GM19397 (cell line): ENCODE measurements around the gene TRIM3.
"Not testable (repeated sequence)": the region's sequence is repeated elsewhere in the genome, so short reads cannot be mapped to it uniquely, and the experiment has no call there.

ENCODE experiments used
- ATAC-seq: cut with Tn5 transposase; IDR thresholded peaks from one replicate; pipeline ENCODE4 v1.9.1; 2021; ENCODE audit warnings: mild to moderate bottlenecking, moderate library complexity; ENCODE audit not compliant: unreplicated experiment

Gene TRIM3

DNA sequence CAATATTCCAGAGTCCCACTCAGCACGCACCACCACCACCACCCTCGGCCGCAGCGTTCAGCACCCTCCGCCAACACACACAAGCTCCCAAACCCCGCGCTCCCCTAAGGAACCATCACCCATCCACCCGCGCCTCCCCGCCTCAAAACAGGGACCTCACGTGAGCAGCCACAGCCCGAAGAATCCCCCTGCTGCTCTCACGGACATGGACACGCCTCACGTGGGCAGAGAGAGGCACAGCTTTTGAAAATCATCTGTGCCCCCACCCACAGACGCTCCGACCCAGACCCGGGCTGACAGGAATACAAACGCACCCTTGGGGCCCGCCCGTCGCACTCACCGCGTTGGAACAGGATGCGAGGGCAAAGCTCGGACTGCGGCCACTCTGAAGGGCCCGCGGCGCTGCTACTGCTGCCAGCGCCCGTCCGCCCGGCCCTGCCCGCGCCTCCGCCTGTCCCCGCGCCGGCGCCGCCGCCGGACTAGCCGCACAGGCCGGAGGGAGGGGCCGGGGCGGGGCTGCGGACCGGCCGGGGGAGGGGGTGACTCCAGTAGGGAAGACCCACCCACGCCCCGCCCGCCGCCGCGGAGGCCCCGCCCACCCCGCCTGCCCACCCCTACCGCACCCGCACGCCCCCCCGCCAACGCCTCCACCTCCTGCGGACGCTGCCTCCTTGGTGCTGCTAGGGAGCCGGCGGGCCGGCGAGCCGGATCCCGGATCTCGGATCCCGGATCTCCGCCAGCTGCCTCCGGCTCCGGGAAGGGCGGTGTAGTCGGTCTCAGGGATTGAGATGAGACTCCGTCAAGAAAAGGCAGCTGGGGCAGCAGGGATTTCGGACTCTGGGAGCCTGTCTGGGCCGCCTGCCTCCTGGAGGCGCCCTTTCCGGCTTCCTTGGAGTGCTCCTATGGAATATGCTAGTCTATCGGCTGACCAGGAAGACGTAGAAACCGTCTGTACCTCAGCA, at the start of gene TRIM3:
Gene TRIM3, minus strand, starts transcription at position 491 of the 962 bp plus-strand sequence. CDS start 8,246 bp downstream, outside the sequence.
- peak; percentile 81 for ATAC-seq

DNA sequence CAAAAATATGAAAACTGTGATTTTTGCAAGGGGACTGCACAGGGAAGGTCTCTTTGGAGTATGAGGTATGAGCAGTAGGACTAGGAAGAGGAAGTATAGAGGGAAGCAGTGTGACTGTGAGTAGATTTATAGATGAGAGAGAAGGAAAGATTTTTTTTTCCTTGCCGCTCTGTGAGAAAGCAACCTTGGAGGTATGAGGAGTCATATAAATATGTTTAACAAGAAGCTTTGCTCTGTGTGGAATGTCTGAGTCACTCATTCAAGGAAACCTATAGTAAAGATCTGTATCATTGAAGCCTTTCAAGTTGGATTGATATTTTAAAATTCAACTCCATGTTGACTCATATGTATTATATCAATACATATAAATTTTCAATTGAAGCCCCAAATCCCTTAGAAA, 49.5 kb upstream of the TRIM3 start:
- no peak for ATAC-seq

DNA sequence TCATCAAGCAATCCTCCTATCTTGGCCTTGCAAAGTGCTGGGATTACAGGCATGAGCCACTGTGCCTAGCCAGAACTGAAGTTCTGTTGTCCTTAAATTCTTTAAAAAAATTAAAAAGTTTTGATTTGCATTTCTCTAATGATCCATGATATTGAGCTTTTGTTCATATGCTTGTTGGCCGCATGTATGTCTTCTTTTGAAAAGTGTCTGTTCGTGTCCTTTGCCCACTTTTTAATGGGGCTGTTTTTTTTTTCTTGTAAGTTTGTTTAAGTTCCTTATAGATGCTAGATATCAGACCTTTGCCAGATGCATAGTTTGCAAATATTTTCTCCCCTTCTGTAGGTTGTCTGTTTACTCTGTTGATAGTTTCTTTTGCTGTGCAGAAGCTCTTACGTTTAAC, 48.2 kb upstream of the TRIM3 start:
- ATAC-seq = not testable (repeated sequence)

DNA sequence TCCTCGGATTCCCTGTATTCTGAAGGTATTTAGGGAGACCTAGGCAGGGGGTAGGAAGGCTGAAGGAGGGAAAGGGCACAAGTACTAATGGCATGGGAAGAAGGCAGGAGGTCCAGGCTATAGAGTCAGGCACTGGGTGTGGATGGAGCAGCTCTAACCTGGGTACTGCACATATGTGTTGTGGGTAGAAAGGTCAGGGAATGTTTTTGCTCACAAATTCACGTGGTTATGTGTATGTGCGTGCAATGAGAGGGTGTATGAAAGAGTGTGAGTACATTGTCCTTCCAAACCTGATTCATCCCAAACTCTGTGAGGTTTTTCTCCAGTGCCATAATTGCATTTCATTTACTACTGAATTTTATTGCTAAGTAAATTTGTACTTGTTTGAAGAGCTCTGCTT, 46.5 kb upstream of the TRIM3 start:
- ATAC-seq = no peak

DNA sequence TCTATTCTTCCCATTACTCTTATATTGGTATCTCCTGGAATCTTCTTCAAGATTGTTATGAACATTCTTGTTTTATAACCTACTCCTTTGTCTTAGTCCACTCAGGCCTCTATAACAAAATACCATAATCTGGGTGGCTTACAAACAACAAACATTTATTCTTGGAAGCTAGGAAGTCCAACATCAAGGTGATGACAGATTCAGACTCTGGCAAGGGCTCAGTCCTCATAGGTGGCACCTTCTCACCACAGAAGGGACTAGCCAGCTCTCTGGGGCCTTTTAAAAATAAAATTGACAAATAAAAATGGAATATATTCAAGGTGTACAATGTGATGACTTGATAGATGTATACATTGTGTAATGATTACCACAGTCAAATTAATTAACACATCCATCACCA, 43.1 kb upstream of the TRIM3 start:
- ATAC-seq = no peak

DNA sequence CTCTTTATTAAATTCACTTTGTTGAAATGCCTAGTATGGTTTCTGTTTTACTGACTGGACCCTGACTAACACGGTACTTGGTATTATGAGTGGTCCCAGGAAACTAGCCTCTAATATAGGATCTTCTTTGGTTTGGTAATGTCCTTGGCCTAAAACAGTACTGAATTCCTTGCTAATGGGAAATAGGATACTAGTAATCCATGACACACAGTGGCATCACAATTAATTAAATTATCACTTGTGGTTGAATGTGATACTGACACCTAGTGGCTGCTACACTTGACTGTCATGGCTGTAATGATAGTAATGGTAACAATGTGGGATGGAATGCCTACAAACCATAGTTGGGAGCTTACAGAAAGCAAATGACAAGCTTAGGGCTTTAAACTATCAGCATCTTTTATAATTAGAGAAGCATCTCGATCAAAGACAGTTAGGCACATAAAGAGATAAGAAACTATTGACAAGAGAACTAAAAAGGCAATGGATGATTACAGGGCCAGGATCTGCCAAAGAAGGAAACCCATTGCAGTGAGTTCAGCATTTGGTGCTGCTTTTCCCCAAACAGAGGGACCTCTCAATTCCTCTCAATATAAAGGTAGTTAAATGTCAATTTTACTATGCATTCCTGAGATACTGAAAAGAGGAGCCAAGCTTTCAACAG, 32.0 kb upstream of the TRIM3 start:
- peak; percentile 55 for ATAC-seq

DNA sequence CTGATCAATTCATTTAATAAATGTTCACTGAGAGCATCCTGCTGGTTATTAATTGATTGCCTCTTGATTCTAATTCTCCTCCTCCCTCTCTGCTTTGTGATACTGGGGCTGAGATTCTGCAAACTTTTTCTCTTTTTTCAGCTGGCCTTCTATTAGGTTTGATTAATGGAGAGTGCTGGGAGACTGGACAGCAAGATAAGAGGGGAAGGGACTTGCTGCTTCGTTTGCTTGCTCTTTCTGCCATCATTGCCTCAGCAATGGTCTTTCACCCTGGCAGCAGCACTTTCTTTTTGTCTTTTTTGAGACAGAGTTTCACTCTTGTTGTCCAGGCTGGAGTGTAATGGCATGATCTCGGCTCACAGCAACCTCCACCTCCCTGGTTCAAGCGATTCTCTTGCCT, 30.4 kb upstream of the TRIM3 start:
- ATAC-seq = no peak

DNA sequence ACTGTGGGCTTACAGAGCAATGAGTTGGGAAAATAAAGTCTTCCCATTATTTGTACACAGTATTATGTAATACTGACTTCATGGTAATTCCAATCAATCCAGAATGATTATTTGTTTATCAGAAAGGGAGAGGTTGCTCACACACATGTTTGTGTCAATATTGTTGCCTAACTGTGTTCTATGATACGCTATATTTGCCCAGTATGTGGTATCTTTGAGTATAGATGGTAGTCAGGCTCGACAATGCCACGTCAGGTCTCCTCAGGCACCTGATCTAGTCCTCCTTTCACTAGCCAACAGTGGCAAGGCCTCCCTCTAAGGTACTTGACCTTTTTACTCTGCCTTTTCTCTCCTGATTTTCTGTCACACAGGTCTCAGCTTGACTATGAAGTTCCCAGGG, 28.6 kb upstream of the TRIM3 start:
- ATAC-seq = no peak

DNA sequence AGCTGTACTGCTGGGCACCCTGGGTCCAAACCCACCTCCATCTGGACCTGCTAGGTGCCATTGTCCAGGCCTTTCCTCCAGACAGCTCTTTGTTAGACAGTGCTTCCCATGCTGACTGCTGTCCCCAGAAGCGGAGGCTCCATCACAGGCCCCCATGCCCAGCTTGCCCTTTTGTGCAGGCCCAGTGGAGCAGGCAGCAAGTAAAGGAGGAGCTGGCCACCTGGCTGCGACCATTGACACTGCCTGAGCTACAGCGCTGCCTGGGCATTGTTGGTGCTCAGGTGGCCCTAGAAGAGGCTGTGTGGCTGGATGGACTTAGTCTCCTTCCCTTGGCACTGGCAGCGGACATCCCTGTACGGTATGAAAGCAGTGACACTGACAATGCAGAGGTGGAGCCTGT, 24.8 kb upstream of the TRIM3 start:
- ATAC-seq = no peak

DNA sequence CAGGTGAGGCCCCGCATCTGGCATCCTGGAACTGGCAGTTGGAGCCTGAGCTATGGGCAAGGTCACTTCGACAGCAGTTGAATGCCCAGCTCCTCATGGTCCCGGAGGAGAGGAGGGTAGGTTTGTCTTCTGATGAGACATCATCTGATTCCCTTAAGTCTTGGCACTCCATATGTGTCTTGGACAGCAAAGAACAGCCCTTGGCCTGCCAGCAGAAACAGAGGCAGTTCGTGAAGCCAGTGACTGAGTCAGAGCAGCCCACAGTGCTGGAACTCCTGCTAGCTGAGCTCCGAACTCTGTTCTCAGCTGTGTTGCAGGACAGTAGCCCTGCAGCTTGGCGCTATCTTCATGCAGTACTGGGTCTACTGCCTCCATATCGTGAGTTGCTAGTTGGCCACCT, 24.4 kb upstream of the TRIM3 start:
- ATAC-seq = no peak

DNA sequence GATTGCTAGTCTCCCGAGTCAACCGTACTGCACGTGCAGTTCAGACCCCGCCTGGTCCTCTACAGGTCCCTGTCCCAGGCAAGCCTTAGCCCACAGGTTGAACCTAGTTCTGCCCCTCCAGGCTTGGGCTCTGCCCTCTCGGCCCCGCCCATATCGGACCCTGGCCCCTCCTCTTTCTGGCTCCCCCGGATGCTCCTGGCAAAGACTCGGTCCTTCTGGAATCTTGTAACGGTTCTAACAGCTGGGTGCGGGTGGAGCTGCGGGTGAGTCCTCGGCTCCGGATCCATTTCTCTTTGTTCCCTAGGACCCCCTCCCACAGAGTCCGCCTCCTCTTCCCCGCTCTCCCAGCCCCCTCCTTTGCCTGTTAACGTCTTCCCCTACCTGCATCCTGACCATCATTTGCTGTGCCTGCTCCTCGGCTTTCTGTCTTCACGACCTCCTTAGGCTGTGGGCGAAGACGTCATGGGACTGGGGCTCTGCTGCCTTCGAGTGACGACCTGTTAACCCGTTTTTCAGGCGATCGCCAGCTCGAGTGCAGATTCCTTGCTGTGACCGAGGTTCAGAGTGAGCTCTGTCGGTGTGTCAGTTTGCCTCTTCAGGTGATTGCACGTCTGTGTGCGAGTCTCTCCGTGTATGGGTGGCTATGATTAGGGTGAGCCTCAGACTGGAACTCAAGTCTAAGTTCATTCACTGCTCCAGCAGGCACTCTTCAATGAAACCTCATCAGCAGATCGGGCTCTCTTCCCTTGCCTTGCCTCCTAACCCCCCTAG, 23.5 kb upstream of the TRIM3 start, which contains the start of gene DNHD1:
Gene DNHD1, plus strand, starts transcription at position 212 of the 771 bp plus-strand sequence. CDS start 936 bp downstream, outside the sequence.
- ATAC-seq = no peak

DNA sequence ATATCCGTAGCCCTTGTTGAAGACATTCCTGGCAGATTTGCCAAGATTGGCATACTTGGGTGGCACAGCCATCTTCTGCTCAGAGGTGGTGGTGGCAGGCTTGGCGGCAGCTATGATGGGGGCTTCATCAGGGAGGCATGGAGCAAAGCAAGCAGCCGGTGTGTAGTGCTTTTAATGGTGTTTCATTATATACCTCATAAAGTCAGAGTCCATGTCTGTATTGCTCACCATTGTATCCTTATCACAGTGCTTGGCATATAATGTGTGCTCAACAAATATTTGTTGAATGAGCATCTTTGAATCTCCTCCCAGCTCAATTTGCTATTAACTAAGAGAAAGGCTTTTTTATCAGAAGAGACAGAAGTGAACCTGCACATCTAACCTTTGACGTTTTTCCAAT, 15.6 kb upstream of the TRIM3 start:
- no peak for ATAC-seq

DNA sequence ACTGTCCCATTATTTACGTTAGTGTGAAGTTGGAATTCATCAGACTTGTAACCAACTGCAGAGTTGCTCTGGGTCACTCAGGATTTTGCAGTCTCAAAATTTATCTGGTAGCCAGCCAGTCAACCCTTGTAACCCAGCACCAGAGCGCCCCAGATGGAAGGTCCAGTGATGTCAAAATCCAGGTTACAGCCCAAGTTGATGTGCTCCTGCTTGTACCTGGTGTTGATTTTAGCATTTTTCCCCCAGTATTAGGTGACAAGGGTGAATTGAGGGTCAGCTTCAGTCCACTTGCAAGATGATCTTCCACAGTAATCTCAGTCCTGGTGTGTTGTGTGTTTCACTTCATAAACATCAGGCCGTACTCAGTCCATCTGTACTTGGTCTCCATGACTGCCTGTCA, 15.1 kb upstream of the TRIM3 start:
- no peak for ATAC-seq

DNA sequence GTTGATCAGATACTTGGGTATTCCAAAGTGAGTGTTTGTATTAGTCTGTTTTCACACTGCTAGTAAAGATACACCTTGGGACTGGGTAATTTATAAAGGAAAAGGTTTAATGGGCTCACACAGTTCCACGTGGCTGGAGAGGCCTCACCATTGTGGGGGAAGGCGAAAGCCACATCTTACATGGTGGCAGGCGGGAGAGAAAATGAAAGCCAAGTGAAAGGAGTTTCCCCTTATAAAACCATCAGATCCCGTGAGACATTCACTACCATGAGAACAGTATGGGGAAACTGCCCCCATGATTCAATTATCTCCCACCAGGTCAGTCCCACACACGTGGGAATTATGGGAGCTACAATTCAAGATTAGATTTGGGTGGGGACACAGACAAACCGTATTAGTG, 14.6 kb upstream of the TRIM3 start:
- ATAC-seq = no peak

DNA sequence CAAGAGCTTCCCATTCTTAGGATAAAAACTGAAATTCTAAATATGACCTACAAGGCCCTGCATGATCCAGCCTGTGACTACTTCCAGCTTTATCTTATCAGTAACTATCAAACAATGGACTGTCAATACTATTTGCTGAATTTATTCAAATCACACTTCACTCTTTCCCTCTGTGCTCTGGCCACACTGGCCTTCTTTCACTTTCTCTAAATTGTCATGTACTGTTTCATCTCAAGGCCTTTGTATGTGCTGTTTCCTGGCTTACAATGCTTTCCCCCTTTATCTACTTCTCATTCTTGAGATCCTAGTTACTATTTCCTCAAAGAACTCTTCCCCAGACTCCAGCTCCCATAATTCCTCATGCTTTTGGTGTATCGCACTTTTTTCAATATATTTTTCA, 13.2 kb upstream of the TRIM3 start:
- ATAC-seq = no peak

DNA sequence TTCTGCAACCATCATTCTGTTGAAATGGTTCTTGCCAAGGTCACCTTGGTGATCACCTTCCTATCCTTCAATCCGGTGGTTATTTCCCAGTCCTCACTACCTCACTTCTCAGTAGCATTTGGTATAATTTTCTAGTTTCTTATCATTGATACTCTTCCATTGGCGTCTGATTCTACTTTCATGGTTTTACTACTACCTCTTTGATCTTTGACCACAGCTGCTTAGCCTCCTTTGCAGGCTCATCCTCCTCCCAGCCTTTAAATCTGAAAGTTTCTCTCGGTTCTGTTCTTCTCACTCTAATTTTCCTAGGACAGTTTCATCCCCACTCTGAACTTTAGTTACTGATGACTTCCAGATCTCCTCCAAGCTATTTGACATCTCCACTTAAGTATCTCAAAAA, 12.5 kb upstream of the TRIM3 start:
- no peak for ATAC-seq

DNA sequence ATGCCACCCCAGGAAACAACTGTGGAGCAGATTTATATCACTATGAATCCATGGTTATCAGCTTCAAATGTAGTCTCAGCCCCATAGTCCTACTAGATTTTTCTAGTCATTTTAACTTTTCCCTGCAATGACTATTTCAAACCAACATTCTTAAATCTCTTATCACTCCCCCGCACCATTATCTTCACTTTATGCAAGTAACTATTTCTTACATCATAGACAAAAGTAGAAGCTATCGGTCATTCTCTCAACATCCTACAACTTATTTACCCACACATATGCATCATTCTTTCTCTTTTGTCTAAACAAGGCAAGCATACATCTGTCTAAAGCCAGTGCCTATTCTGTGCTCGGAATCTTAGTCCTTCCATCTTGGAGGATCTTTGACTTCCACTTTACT, 11.9 kb upstream of the TRIM3 start:
- no peak for ATAC-seq

DNA sequence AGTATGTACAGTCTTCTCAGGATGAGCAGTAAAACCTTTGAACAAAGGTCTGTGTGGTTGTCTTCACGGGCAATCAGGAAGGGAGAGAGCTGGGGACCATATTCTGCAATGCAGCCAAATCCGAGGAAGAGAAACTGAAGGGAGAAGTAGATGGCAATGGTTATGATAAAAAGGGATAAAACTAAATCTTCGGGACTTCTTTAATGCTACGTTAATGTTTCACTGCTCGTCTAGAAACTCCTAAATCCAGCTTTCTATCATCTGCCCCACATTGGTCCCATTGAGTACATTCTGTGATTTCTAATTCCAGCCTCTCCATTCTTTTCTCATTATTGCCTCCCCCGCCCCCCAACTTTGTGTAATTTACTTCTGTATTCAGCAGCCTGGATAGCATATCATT, 9.3 kb upstream of the TRIM3 start:
- ATAC-seq = no peak

DNA sequence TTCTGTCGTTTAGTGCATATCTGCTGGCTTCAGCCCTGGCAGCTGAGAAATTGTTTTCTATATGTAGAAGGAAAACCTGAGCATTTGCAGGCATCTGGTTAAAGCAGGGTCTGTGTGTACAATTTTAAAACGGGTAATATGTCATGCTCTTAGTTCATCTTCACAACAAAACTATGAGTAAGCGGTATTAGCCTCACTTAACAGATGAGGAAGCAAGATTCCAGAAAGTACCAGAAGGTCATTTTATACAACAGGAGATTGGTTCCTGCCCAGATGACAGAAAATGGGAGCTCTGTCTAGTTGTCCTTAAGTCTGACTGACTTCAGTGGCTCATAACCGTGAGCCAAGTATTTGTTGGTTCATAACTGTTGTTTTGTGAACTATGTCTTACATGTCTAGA, 8.7 kb upstream of the TRIM3 start:
- ATAC-seq = no peak

DNA sequence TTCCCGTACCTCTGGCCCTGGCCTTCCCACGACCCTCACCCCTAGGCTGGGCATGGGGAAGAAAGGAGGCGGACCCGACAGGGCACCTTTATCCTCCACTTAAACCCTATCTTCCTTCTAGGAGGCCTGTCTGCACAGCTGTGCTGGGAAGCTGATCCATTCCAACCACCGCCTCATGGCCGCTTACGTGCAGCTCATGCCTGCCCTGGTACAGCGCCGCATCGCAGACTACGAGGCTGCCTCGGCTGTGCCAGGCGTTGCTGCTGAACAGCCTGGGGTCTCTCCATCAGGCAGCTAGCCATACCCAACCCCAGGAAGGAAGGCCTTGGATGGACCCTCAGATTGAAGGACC, 8.2 kb upstream of the TRIM3 start:
- no peak for ATAC-seq
